Glomerular visceral epithelial cell (primary cell): ENCODE results near the gene RASA3.
A peak's percentile ranks its signal among the peaks of the same experiment; 100 is the strongest.
"Not testable (repeated sequence)": the region's sequence is repeated elsewhere in the genome, so short reads cannot be mapped to it uniquely, and the experiment has no call there.

Experiments used
- DNase-seq: peaks from one replicate; pipeline ENCODE4 v3.0.0-alpha.2; 2016; ENCODE audit errors: extremely low spot score

Gene RASA3

GRCh38 chr13:114142640-114143490 lies 10.4 kb upstream of the RASA3 start:
- DNase-seq, result no peak

GRCh38 chr13:114142137-114142550 lies 9.7 kb upstream of the RASA3 start:
- DNase-seq, result no peak

- DNase-seq, result no peak
Measured at GRCh38 chr13:114141261-114141996, 9.0 kb upstream of the RASA3 start.

- DNase-seq, result no peak
Measured at GRCh38 chr13:114140906-114141250, 8.5 kb upstream of the RASA3 start.

GRCh38 chr13:114140131-114140905 lies 7.9 kb upstream of the RASA3 start:
- DNase-seq, result no peak

GRCh38 chr13:114136576-114136975 lies 4.2 kb upstream of the RASA3 start:
- no peak for DNase-seq

- DNase-seq, result peak; percentile 90
Measured at GRCh38 chr13:114135731-114136171, 3.3 kb upstream of the RASA3 start.

- no peak for DNase-seq
Measured at GRCh38 chr13:114134944-114135610, 2.7 kb upstream of the RASA3 start.

GRCh38 chr13:114134111-114134943 lies 1.9 kb upstream of the RASA3 start:
- peak; percentile 86 for DNase-seq

GRCh38 chr13:114133552-114133951 lies 1.1 kb upstream of the RASA3 start:
- DNase-seq, result not testable (repeated sequence)

GRCh38 chr13:114133126-114133525 lies 703 bp upstream of the RASA3 start:
- DNase-seq, result not testable (repeated sequence)

- DNase-seq, result peak; percentile 17
Measured at GRCh38 chr13:114131583-114132418, 622 bp downstream of the RASA3 start.

- DNase-seq, result peak; percentile 81
Measured at GRCh38 chr13:114130837-114131582, 1.4 kb downstream of the RASA3 start.

GRCh38 chr13:114130131-114130836 lies 2.1 kb downstream of the RASA3 start:
- no peak for DNase-seq

- peak; percentile 23 for DNase-seq
Measured at GRCh38 chr13:114129649-114130062, 2.8 kb downstream of the RASA3 start.

- DNase-seq, result peak; percentile 92
Measured at GRCh38 chr13:114128624-114129522, 3.5 kb downstream of the RASA3 start.

GRCh38 chr13:114128348-114128623 lies 4.1 kb downstream of the RASA3 start:
- DNase-seq, result no peak
